ENCODE measurements around the gene FAM124A.

The FAM124A gene

DNA sequence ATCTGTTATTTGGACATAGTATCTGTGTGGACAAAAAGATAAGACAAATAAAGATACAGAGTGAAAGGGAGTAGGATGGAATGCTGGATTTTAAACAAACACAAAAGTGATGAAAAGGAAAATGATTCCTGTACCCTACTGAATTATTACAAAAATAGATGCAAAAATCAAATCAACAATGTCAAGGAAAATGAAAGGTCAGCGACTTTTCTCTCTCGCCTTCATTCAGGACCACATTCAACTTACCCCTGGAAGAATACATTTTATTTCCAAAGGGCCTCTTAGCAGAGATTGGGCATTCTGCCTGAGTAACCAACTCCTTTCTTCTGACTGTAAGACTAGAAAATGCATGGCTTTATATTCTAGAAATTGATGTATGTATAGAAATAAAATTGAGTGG, 28.8 kb upstream of the FAM124A start:
- Histone ChIP-seq H3K9me3 (ENCODE audit: insufficient read depth, low read depth, low read length) (no peaks in the 10 kb centered on the region), H3K27ac (ENCODE audit: low read length) (no peak overlapping the region), H3K4me1 (ENCODE audit: insufficient read depth, low read length) (no peaks in the 10 kb centered on the region), H3K36me3 (ENCODE audit: insufficient read depth, low read depth, low read length) (no peaks in the 10 kb centered on the region), H3K27me3 (ENCODE audit: insufficient read depth, low read length) (peaks cover 28% of the 10 kb centered on the region; the same call in 1 of the 2 replicates), H3K4me3 (ENCODE audit: low read length) (no peak overlapping the region), H3K9ac (ENCODE audit: low read depth, low read length) (no peak overlapping the region)

DNA sequence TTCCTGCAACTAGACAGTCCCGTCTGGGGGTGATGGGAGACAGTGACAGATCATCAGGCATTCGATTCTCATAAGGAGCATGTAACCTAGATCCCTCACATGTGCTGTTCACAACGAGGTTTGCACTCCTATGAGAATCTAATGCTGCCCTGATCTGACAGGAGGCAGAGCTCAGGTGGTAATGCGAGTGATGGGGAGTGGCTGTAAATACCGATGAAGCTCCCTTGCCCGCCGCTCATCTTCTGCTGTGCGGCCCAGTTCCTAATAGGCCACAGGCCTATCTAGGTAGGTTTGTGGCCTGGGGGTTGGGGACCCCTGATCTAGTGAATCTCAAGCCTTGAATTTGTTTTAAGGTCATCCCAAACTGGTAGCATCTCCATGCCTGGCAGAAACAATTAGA, 27.3 kb upstream of the FAM124A start:
- peaks cover 28% of the 10 kb centered on the region; the same call in 1 of the 2 replicates for H3K27me3 ChIP-seq (ENCODE audit: insufficient read depth, low read length)
- H3K4me1 ChIP-seq (ENCODE audit: insufficient read depth, low read length), result no peaks in the 10 kb centered on the region
- H3K9me3 ChIP-seq (ENCODE audit: insufficient read depth, low read depth, low read length), result no peaks in the 10 kb centered on the region
- no peak overlapping the region for H3K4me3 ChIP-seq (ENCODE audit: low read length)
- H3K36me3 ChIP-seq (ENCODE audit: insufficient read depth, low read depth, low read length), result no peaks in the 10 kb centered on the region
- no peak overlapping the region for H3K27ac ChIP-seq (ENCODE audit: low read length)
- H3K9ac ChIP-seq (ENCODE audit: low read depth, low read length), result no peak overlapping the region

DNA sequence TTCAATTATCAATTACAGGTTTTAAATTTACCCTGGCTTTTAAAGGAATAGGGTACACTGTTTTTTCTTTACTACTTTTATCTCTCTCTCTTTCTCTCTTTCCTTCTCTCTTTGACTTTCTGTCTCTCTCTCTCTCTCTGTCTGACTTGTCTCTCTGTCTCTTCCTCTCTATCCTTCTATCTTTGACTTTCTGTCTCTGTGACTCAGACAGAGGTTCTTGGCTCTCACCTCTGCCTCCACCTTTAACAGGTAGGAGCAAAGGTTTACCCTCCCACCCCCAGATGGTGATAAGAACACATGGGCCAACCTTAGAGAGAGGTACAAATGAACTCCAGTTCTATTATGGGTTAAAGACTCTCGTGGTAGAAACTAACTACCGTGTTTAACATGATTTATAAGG, 20.3 kb upstream of the FAM124A start:
- no peak overlapping the region for H3K27ac ChIP-seq (ENCODE audit: low read length)
- H3K4me1 ChIP-seq (ENCODE audit: insufficient read depth, low read length), result no peaks in the 10 kb centered on the region
- no peaks in the 10 kb centered on the region for H3K9me3 ChIP-seq (ENCODE audit: insufficient read depth, low read depth, low read length)
- no peak overlapping the region for H3K4me3 ChIP-seq (ENCODE audit: low read length)
- H3K36me3 ChIP-seq (ENCODE audit: insufficient read depth, low read depth, low read length), result no peaks in the 10 kb centered on the region
- H3K27me3 ChIP-seq (ENCODE audit: insufficient read depth, low read length), result peaks cover 11% of the 10 kb centered on the region
- no peak overlapping the region for H3K9ac ChIP-seq (ENCODE audit: low read depth, low read length)

DNA sequence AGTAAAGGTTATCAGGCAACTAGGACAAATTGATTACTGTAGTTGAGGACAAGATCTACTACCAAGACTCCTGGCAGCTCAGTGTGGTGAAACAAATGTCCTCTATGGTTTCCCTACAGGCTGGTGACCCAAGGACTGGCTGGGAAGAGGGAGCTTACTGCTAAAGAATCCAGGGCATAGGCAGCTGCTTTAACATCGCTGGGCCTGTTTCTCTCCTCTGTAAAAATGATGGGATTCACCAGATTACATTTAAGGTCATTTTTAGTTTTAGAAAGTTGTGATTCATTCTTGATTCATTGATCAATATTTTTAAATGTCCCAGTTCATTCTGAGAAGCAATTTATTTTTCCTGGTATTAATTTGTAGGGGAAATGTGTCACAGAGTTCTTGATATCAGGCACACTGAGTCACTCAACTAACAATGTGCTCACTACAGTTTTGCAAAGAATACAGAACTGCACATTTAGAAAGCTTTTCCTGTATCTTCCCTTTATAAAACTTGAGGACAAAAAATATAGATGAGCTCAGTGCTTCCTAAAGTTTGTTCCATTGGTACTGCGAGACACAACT, 19.6 kb upstream of the FAM124A start:
- Histone ChIP-seq H3K9ac (ENCODE audit: low read depth, low read length) (no peak overlapping the region), H3K36me3 (ENCODE audit: insufficient read depth, low read depth, low read length) (no peaks in the 10 kb centered on the region), H3K27me3 (ENCODE audit: insufficient read depth, low read length) (peaks cover 11% of the 10 kb centered on the region), H3K9me3 (ENCODE audit: insufficient read depth, low read depth, low read length) (no peaks in the 10 kb centered on the region), H3K4me3 (ENCODE audit: low read length) (no peak overlapping the region), H3K4me1 (ENCODE audit: insufficient read depth, low read length) (no peaks in the 10 kb centered on the region), H3K27ac (ENCODE audit: low read length) (no peak overlapping the region)

DNA sequence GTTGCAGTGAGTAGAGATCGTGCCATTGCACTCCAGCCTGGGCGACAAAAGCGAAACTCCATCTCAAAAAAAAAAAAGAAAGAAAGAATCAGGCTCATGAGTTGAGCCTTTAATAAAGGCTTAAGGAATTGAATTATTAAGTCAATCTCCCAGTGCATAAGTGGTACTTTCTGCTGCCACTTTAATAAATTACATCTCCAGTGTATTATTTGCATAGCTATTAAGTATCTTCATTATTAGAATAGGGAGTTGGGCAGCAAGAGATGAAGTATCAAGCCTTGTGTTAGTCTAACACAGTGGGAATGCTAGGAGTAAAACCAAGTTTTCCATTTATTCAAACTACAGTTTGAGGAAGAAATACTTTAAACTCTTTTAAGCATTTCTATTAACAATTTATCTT, 15.6 kb upstream of the FAM124A start:
- Histone ChIP-seq H3K27ac (ENCODE audit: low read length) (no peak overlapping the region), H3K4me3 (ENCODE audit: low read length) (no peak overlapping the region), H3K9ac (ENCODE audit: low read depth, low read length) (no peak overlapping the region), H3K36me3 (ENCODE audit: insufficient read depth, low read depth, low read length) (no peaks in the 10 kb centered on the region), H3K9me3 (ENCODE audit: insufficient read depth, low read depth, low read length) (no peaks in the 10 kb centered on the region), H3K4me1 (ENCODE audit: insufficient read depth, low read length) (peaks cover 3% of the 10 kb centered on the region; the same call in 1 of the 2 replicates), H3K27me3 (ENCODE audit: insufficient read depth, low read length) (peaks cover 11% of the 10 kb centered on the region)

DNA sequence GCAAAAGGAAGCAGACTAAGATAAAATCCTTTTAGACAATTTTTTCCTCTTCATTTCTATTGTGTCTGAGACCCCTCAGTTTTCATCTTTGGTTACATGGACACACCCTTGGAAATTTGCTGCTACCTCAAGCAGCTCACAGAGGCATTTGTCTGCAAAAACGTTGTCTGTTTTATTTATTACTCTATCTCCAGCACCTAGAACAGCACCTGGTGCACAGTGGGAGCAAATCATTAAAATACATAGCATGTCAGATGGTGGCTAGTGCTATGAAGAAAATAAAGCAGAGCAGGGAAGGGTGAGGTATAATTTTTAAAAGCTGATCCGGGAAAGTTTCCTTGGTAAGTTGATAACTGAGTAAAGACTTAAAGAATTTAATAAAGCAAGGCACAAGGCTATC, 14.3 kb upstream of the FAM124A start:
- Histone ChIP-seq H3K27me3 (ENCODE audit: insufficient read depth, low read length) (peaks cover 11% of the 10 kb centered on the region), H3K27ac (ENCODE audit: low read length) (no peak overlapping the region), H3K9me3 (ENCODE audit: insufficient read depth, low read depth, low read length) (no peaks in the 10 kb centered on the region), H3K36me3 (ENCODE audit: insufficient read depth, low read depth, low read length) (no peaks in the 10 kb centered on the region), H3K4me3 (ENCODE audit: low read length) (no peak overlapping the region), H3K4me1 (ENCODE audit: insufficient read depth, low read length) (peaks cover 10% of the 10 kb centered on the region; the same call in 1 of the 2 replicates), H3K9ac (ENCODE audit: low read depth, low read length) (no peak overlapping the region)

DNA sequence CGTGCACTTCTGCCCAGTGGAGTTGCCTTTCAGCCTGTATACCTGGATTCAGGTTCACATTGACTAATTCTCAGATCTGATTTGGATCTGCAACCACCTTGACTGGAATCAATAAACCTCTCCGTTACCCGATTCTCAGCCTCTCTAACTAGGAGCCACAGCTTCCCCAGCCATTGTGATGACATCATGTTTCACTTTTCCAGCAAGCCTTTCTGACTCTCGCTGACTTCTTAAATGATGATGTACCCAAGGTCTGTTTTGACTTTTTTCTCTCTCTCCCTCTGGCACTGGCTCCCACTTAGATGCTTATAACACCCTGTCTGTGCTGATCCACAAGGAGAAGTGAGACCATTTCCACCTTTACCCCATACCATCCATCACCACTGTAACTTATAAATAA, 13.5 kb upstream of the FAM124A start:
- Histone ChIP-seq H3K4me1 (ENCODE audit: insufficient read depth, low read length) (peaks cover 10% of the 10 kb centered on the region; the same call in 1 of the 2 replicates), H3K27me3 (ENCODE audit: insufficient read depth, low read length) (0 out of 2 replicates have a peak, but pooled peaks cover 7% of the 10 kb centered on the region)

DNA sequence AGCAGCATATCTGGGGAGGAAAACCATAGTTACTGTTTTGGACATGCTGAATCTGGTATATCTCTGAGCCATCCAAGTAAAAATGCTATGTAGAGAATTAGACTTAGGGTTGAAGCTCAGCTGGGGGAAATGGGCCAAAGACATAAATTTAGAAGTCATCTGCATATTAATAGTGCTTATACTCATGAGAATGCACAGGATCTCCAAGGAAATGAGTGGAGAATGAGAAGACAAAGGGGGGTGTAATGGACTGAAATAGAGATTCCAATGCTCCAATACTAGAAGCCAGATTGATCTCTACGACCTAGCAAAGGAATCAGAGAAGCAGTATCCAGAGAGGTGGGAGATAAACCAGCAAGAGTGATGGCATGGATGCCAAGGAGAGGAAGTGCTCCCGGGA, 10.3 kb upstream of the FAM124A start:
- Histone ChIP-seq H3K4me1 (ENCODE audit: insufficient read depth, low read length) (peaks cover 10% of the 10 kb centered on the region; the same call in 1 of the 2 replicates), H3K9ac (ENCODE audit: low read depth, low read length) (no peak overlapping the region), H3K27me3 (ENCODE audit: insufficient read depth, low read length) (0 out of 2 replicates have a peak, but pooled peaks cover 4% of the 10 kb centered on the region)

More for the DNA sequence above, 13.5 kb upstream of the FAM124A start:
- H3K36me3 ChIP-seq (ENCODE audit: insufficient read depth, low read depth, low read length), result no peaks in the 10 kb centered on the region
- no peaks in the 10 kb centered on the region for H3K9me3 ChIP-seq (ENCODE audit: insufficient read depth, low read depth, low read length)
- H3K9ac ChIP-seq (ENCODE audit: low read depth, low read length), result no peak overlapping the region
- no peak overlapping the region for H3K4me3 ChIP-seq (ENCODE audit: low read length)
- no peak overlapping the region for H3K27ac ChIP-seq (ENCODE audit: low read length)

DNA sequence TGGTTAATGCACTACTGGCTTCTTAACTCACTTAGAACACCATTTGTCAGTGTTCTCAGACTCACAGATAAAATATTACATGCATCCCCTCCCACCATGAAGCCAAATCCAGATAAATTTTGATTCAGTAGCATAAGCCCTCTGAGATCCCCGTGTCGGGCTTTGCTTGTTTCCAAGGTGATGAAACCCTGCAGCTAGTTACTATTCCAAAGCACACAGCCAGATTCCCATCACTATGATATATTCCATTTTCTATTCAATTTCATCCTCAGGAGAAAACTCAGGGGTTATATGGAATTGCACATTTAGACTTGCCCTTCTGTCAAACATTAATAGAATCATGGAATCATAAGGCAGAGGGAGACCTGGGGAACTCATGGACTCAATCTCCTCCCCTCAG, 9.4 kb upstream of the FAM124A start:
- 0 out of 2 replicates have a peak, but pooled peaks cover 4% of the 10 kb centered on the region for H3K27me3 ChIP-seq (ENCODE audit: insufficient read depth, low read length)
- no peaks in the 10 kb centered on the region for H3K36me3 ChIP-seq (ENCODE audit: insufficient read depth, low read depth, low read length)
- H3K4me3 ChIP-seq (ENCODE audit: low read length), result no peak overlapping the region
- no peak overlapping the region for H3K9ac ChIP-seq (ENCODE audit: low read depth, low read length)
- H3K4me1 ChIP-seq (ENCODE audit: insufficient read depth, low read length), result peaks cover 10% of the 10 kb centered on the region; the same call in 1 of the 2 replicates
- H3K9me3 ChIP-seq (ENCODE audit: insufficient read depth, low read depth, low read length), result no peaks in the 10 kb centered on the region
- no peak overlapping the region for H3K27ac ChIP-seq (ENCODE audit: low read length)

More for the DNA sequence above, 10.3 kb upstream of the FAM124A start:
- Histone ChIP-seq H3K4me3 (ENCODE audit: low read length) (no peak overlapping the region), H3K36me3 (ENCODE audit: insufficient read depth, low read depth, low read length) (no peaks in the 10 kb centered on the region), H3K9me3 (ENCODE audit: insufficient read depth, low read depth, low read length) (no peaks in the 10 kb centered on the region), H3K27ac (ENCODE audit: low read length) (no peak overlapping the region)

DNA sequence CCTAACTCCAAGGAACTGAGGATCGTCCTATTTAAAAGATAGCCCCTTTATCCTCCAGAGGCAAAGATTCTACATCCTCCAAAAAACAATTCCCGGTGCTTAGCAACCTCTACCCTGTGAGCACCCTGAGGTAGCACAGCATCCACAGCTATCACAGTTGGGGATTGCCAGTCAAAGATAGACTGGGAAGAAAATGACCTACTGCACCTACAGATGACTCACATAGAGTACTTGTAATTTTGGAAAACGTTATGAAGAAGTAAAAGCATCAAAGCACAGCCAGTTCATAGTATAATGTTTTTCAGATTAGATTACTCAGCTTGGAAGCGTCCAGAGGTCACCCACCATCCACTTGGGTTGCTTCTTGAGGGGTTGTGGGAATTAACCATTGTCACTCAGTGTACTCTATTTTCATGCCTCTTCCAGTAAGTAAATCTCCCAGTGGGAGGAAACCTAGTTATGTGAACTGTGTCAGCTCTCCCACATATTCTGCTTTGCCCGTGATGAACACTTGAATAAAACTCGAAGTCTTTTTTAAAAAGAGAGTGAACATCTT, 8.9 kb upstream of the FAM124A start:
- Histone ChIP-seq H3K9me3 (ENCODE audit: insufficient read depth, low read depth, low read length) (no peaks in the 10 kb centered on the region), H3K9ac (ENCODE audit: low read depth, low read length) (no peak overlapping the region), H3K27ac (ENCODE audit: low read length) (no peak overlapping the region), H3K4me1 (ENCODE audit: insufficient read depth, low read length) (peaks cover 10% of the 10 kb centered on the region; the same call in 1 of the 2 replicates), H3K27me3 (ENCODE audit: insufficient read depth, low read length) (0 out of 2 replicates have a peak, but pooled peaks cover 4% of the 10 kb centered on the region), H3K36me3 (ENCODE audit: insufficient read depth, low read depth, low read length) (no peaks in the 10 kb centered on the region), H3K4me3 (ENCODE audit: low read length) (no peak overlapping the region)

DNA sequence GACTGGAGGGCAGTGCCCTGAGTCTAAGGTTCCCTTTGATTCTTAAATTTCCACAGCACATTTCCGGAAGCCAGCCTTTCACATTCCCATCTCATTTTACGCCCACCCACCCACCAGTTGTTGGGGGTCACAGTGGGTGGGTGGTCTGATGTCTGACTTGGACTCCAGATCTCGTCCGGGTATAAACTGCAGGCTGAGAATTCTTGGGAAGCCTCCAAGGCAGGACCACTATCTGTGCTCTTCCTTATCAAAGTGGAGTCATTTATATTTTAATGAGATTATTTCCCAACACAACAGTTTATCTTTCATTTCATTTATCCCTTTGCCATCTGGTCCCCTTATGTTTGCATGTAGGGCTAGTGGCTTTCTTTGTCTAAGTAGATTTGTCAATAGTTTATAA, 3.6 kb upstream of the FAM124A start:
- peaks cover 19% of the 10 kb centered on the region; the same call in 1 of the 2 replicates for H3K4me1 ChIP-seq (ENCODE audit: insufficient read depth, low read length)
- H3K9me3 ChIP-seq (ENCODE audit: insufficient read depth, low read depth, low read length), result no peaks in the 10 kb centered on the region
- peaks cover 16% of the 10 kb centered on the region for H3K27me3 ChIP-seq (ENCODE audit: insufficient read depth, low read length)

DNA sequence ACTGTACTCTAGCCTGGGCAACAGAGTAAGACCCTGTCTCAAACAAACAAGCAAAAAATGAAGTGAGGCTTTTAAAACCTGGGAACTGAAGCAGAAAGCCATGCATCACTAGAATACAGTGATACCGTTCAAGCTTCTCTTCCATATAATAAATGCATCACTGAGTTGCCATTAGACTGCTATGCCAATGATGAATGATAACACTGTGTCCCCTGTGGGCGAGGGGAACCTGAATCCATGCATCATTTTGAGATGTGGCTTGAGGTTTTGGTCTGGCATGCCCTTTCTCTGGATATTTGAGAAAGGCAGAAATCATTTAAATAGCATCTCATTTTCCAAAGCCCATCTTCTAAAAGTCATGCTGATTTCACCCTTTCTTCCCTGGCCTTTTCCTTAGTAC, 1.5 kb upstream of the FAM124A start:
- Histone ChIP-seq H3K27ac (ENCODE audit: low read length) (no peak overlapping the region), H3K27me3 (ENCODE audit: insufficient read depth, low read length) (peaks cover 16% of the 10 kb centered on the region), H3K9ac (ENCODE audit: low read depth, low read length) (no peak overlapping the region), H3K9me3 (ENCODE audit: insufficient read depth, low read depth, low read length) (no peaks in the 10 kb centered on the region), H3K4me1 (ENCODE audit: insufficient read depth, low read length) (peaks cover 33% of the 10 kb centered on the region), H3K4me3 (ENCODE audit: low read length) (no peak overlapping the region), H3K36me3 (ENCODE audit: insufficient read depth, low read depth, low read length) (peaks cover 9% of the 10 kb centered on the region; the same call in 1 of the 2 replicates)

More for the DNA sequence above, 3.6 kb upstream of the FAM124A start:
- Histone ChIP-seq H3K9ac (ENCODE audit: low read depth, low read length) (no peak overlapping the region), H3K27ac (ENCODE audit: low read length) (no peak overlapping the region), H3K4me3 (ENCODE audit: low read length) (no peak overlapping the region), H3K36me3 (ENCODE audit: insufficient read depth, low read depth, low read length) (no peaks in the 10 kb centered on the region)
